GM12801 (cell line): ENCODE measurements around the gene PCSK6.

Source experiments
- CTCF ChIP-seq: IDR thresholded peaks from one replicate; pipeline ENCODE4 v1.5.1; 2011; ENCODE audit warnings: control low read depth; ENCODE audit not compliant: insufficient read length; ENCODE audit errors: extremely low read depth

PCSK6 gene

GRCh38 chr15:101470548-101471239 is 18.8 kb downstream of the PCSK6 start:
- TF ChIP-seq CTCF, result no peak

- no peak for TF ChIP-seq CTCF
Observed at GRCh38 chr15:101469520-101470288, 19.8 kb downstream of the PCSK6 start.

GRCh38 chr15:101466188-101466587 is 23.3 kb downstream of the PCSK6 start:
- no peak for TF ChIP-seq CTCF

GRCh38 chr15:101464999-101465669 is 24.4 kb downstream of the PCSK6 start:
- TF ChIP-seq CTCF, result no peak

- TF ChIP-seq CTCF, result no peak
Observed at GRCh38 chr15:101464256-101464998, 25.1 kb downstream of the PCSK6 start.

GRCh38 chr15:101463270-101463669 is 26.2 kb downstream of the PCSK6 start:
- no peak for TF ChIP-seq CTCF

GRCh38 chr15:101461097-101461496 is 28.4 kb downstream of the PCSK6 start:
- no peak for TF ChIP-seq CTCF
